OCI-M2 (cell line): ENCODE results near the gene MSI2.

ENCODE experiments used
- DNase-seq: peaks from one replicate; lab custom pipeline; 2025; ENCODE audit not compliant: unreplicated experiment; lab: John Stamatoyannopoulos, UW

The MSI2 gene

GRCh38 chr17:57269598-57270255, 13.4 kb downstream of the MSI2 start:
- no peak for DNase-seq

GRCh38 chr17:57270801-57271245, 14.5 kb downstream of the MSI2 start:
- no peak for DNase-seq

- DNase-seq = no peak
These were observed 15.5 kb downstream of the MSI2 start for GRCh38 chr17:57271821-57272220.

GRCh38 chr17:57273490-57273889, 17.2 kb downstream of the MSI2 start:
- DNase-seq = no peak

- DNase-seq = no peak
These were observed 17.8 kb downstream of the MSI2 start for GRCh38 chr17:57274162-57274561.

GRCh38 chr17:57275071-57275764, 18.9 kb downstream of the MSI2 start:
- DNase-seq = no peak

GRCh38 chr17:57276621-57277020, 20.3 kb downstream of the MSI2 start:
- no peak for DNase-seq

GRCh38 chr17:57277923-57278604, 21.7 kb downstream of the MSI2 start:
- DNase-seq = no peak

GRCh38 chr17:57278740-57279387, 22.5 kb downstream of the MSI2 start:
- DNase-seq = no peak

- DNase-seq = no peak
These were observed 23.1 kb downstream of the MSI2 start for GRCh38 chr17:57279432-57279831.

GRCh38 chr17:57281887-57282286, 25.6 kb downstream of the MSI2 start:
- DNase-seq = no peak

GRCh38 chr17:57282296-57282695, 26.0 kb downstream of the MSI2 start:
- no peak for DNase-seq

- DNase-seq = no peak
These were observed 27.1 kb downstream of the MSI2 start for GRCh38 chr17:57283203-57283971.

GRCh38 chr17:57284583-57284982, 28.3 kb downstream of the MSI2 start:
- DNase-seq = no peak

- DNase-seq = peak; percentile 13
These were observed 28.8 kb downstream of the MSI2 start for GRCh38 chr17:57284984-57285646.

GRCh38 chr17:57285701-57286100, 29.4 kb downstream of the MSI2 start:
- DNase-seq = no peak

GRCh38 chr17:57286399-57287105, 30.2 kb downstream of the MSI2 start:
- DNase-seq = no peak

- DNase-seq = no peak
These were observed 31.9 kb downstream of the MSI2 start for GRCh38 chr17:57288040-57288772.

- no peak for DNase-seq
These were observed 32.4 kb downstream of the MSI2 start for GRCh38 chr17:57288773-57289121.
